ENCODE data around the gene ACTMAP.
"Not testable (repeated sequence)": the region's sequence is repeated elsewhere in the genome, so short reads cannot be mapped to it uniquely, and the experiment has no call there.

ACTMAP gene

GRCh38 chr19:40742886-40743285, 7.4 kb downstream of the ACTMAP start:
- DNase-seq (ENCODE audit: low spot score) = no peak

GRCh38 chr19:40742477-40742876, 7.8 kb downstream of the ACTMAP start:
- DNase-seq (ENCODE audit: low spot score) = no peak

DNA sequence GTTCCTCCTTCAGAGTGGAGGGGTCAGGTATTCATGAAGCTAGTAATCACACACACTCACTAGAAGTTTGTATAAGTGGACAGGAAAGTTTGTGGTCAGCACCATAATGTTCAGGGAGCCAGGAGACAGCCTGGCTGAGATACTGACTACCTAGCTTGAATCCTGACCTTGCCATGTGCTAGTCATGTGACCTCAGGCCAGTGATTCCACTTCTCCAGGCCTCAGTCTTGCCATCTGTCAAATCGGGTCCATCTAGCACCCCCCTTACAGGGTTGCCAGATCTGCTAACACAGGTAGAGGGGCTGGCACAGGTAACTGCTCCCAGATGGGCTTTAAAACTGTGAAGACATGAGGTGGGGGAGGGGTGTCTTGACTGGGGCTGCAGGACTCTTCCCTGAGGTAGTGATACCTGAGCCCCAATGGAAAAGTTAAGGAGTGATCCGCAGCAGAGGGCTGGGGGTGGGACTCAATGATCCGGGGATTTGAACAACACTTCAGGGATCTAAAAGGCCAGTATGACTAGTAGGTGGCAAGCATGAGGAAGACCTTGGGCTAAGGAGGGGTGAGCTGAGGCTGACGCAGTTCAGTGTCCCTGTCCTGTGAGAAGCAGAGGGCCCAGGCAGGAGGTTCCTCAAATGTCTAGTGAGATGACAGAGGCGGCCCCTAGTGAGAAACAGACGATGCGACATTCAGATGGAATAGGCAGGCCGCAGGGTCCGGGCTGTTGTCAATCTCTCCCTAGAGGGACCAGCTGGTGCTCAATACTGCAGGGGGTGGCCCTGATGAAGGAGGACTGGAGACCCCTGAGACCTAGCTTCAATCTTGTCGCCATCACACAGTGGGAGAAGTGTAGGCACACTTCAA, 8.5 kb downstream of the ACTMAP start:
- no peak for DNase-seq (ENCODE audit: low spot score)

GRCh38 chr19:40740747-40741146, 9.5 kb downstream of the ACTMAP start:
- no peak for DNase-seq (ENCODE audit: low spot score)

DNA sequence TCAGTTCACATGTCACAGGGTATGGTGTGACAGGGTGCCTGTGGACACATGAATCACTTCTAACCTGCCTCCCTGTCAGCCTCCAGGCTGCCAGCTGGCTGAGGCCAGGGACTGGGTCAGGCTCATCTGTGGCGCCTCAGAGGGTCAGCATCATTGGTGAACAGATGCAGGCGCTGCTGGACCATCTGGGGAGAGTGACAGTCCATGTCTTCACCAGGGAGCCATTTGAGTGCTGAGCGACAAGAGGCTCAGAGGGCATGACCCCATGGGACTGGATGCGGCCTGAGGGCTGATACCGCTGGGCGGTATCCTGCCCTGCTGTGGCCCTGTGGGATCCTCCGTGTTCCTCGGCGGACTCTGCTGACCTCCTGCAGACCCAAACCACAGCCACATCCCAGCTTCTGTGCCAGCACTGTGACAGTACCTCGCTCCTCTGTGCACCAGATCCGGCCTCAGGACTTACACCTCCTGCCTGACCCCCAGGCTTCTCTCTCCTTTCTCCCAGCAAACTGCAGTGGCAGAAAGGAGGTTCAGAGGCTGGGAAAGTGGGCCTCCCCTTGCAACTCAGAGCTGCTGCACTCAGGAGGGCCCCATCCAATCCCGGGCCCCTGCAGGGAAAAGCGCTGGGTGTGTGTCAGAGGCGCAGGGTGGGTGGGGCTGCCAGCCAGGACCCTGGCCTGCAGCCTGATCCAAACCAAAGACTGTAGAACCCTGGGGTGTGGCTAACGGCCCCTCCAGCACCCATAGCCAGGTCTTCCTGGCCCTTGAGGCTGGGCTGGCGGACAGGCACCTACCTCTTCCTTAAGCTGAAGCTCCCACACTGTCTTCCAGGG, 10.2 kb downstream of the ACTMAP start:
- DNase-seq (ENCODE audit: low spot score) = no peak

DNA sequence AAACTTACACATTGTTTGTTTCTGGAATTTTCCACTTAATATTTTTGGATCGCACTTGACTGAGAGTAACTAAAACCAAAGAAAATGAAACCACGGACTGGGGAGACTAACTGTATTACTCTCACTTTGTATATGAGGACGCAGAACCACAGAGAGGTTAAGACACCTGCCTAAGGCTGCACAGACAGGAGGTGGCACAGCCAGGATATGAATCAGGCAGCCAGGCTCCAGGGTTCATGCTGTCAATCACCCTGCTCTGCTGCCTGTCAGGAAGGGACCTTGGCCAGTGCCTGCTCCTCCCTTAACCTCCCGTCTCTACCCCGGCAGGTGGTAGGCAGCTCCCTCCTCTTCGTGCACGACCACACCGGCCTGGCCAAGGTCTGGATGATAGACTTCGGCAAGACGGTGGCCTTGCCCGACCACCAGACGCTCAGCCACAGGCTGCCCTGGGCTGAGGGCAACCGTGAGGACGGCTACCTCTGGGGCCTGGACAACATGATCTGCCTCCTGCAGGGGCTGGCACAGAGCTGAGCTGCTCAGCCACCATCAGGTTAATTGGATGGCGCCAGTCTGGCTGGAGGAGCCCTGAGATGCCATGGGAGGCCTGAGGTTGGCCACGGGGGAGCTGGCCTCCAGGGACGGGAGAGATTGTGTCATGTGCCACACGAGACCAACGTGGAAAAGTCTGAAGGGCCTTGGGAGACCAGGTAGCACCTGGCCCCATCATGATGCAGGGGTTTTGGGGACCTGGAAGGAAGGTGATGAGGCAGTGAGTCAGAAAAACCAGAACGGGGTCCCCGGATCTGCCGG, 11.0 kb downstream of the ACTMAP start:
- no peak for DNase-seq (ENCODE audit: low spot score)

- DNase-seq (ENCODE audit: low spot score) = no peak
Measured at GRCh38 chr19:40737102-40737644, 13.1 kb downstream of the ACTMAP start.

DNA sequence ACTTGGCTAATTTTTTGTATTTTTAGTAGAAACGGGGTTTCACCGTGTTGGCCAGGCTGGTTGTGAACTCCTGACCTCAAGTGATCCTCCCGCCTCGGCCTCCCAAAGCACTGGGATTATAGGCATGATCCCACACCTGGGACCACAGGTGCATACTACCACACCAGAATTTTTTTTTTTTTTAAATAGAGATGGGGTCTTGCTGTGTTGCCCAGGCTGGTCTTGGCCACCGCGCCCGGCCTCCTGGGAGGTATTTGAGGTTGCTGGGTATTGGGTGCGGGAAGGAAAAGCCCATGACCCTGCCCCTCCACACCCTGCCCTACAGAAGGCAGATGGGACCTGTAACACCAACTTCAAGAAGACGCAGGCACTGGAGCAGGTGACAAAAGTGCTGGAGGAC, 13.6 kb downstream of the ACTMAP start:
- no peak for DNase-seq (ENCODE audit: low spot score)

DNA sequence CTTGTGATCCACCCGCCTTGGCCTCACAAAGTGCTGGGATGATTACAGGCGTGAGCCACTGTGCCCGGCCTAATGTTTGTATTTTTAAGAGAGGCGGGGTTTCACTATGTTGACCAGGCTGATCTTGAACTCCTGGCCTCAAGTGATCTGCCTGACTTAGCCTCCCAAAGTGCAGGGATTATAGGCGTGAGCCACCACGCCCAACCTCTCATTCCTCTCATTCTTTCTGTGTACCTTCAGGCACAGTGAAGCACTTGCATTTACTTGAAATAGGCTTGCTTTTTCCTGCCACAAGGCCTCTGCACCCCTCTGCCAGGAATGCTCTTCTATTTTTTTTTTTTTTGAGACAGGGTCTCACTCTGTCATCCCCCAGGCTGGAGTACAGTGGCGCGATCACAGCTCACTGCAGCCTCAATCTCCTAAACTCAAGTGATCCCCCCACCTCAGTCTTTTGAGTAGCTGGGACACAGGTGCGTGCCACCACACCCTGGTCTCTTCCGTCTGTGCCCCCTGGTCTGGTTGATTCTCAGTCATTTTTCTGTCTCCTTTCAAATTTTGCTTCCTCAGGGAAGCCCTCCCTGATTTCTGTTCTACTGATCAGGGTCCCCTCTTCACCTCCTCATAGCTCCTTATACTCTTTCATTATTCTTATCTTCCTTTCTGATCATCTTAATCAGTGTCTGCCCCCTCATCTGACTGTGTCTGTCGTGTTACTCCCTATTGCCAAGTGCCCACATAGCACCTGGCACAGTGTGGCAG, 15.1 kb downstream of the ACTMAP start:
- DNase-seq (ENCODE audit: low spot score) = no peak

DNA sequence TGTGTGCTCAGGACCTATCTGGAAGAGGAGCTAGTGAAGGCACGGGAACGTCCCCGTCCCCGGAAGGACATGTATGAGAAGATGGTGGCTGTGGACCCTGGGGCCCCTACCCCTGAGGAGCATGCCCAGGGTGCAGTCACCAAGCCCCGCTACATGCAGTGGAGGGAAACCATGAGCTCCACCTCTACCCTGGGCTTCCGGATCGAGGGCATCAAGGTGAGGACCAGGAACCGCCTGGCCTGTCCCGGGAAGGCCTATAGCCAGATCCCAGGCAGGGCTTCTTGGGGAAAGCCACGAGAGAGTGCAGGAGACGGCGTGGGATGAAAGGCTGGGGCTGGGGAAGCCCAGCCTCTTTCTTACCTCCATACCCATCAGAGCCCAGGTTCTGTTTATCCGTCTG, 17.1 kb downstream of the ACTMAP start:
- no peak for DNase-seq (ENCODE audit: low spot score)

- not testable (repeated sequence) for DNase-seq (ENCODE audit: low spot score)
Measured at GRCh38 chr19:40732304-40732703, 18.0 kb downstream of the ACTMAP start.

GRCh38 chr19:40730065-40730464, 20.2 kb downstream of the ACTMAP start:
- not testable (repeated sequence) for DNase-seq (ENCODE audit: low spot score)

DNA sequence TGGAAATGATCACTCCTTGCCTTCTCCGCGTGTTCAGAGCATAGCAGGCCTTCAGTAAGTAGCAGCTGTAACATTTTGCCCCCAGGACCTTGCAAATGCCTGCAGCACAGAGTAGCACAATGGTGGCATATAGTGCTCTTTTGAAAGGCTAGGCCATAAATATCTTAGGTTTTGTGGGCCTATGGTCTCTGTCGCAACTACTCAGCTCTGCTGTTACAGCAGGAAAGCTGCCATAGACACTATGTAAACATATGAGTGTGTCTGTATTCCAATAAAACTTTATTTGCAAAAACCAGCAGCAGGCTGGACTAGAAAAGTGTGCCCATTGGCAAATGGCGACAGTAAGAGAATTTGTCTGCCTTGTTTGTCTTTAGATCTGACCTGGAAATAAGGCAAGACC, 24.0 kb downstream of the ACTMAP start:
- no peak for DNase-seq (ENCODE audit: low spot score)

- DNase-seq (ENCODE audit: low spot score) = no peak
Measured at GRCh38 chr19:40724855-40725254, 25.4 kb downstream of the ACTMAP start.

DNA sequence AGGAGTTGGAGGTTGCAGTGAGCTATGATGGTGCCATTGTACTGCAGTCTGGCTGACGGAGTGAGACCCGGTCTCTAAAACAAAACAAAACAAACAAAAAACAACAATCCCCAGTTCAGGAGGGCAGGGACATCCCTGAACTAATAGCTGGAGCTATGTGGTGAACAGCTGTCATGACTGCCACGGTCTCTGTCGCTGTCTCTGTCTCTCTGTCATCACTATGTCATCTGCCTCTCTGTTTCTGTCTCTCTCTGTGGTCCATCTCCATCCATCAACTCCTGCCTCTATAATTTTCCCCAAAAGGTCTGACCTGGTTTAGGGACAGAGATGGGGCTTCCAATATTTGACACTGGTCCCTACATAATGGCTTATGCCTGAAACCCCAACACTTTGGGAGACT, 26.0 kb downstream of the ACTMAP start:
- DNase-seq (ENCODE audit: low spot score) = no peak

- no peak for DNase-seq (ENCODE audit: low spot score)
Measured at GRCh38 chr19:40723661-40724254, 26.5 kb downstream of the ACTMAP start.

DNA sequence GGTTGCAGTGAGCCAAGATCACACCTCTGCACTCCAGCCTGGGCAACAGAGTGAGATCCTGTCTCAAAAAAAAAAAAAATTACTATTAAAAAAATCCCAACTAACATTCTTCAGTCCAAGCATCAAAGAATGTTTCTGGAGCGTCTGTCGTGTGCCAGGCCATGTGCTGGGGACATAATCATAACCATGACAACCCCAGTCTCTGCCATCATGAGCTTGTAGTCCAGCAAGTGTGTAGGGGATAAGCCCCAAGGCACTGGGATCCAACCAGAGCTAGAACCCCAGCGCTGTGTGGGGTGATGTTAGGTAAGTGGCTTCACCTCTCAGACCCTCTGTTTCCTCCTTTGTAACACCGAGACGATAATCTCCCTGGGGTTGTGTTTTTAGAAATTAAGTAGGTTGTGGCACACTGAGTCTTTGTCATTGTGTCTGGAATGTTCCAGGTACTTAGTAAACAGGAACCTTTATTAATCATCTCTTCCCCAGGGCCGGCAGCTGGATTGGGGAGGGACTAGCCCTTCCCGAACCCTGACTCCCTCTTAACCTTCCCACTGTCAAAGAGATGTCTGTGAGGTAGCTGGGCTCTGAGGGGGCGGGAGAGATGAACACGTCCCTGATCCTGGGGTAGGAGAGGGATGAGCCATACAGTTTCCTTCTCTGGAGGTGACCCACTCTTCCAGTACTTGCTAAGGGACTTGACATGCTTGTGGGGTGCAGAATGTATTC, 28.2 kb downstream of the ACTMAP start:
- DNase-seq (ENCODE audit: low spot score) = no peak

GRCh38 chr19:40721140-40721486, 29.2 kb downstream of the ACTMAP start:
- DNase-seq (ENCODE audit: low spot score) = no peak

GRCh38 chr19:40719414-40719894, 30.8 kb downstream of the ACTMAP start:
- DNase-seq (ENCODE audit: low spot score) = no peak

GRCh38 chr19:40718774-40719391, 31.4 kb downstream of the ACTMAP start:
- no peak for DNase-seq (ENCODE audit: low spot score)

All from COLO829 (cell line).